K562 (cell line): ENCODE data around the gene CMIP. TPM values are rescaled to one million over a fixed set of nuclear protein-coding genes. Genes with fewer than 3 reads are reported as not detected.

Experiments used
- FOXA3 ChIP-seq, 2 experiments: fragments of 450-650 bp in 1 of 2; sonication (generic) in 1 of 2; formaldehyde crosslinking; IDR thresholded peaks in 1 of 2; conservative IDR thresholded peaks in 1 of 2; 2 replicates each; pipeline versions ENCODE4 v1.4.0 to v1.8.0; 2020 to 2022; ENCODE audit warnings: mild to moderate bottlenecking in 2 of 2, missing genetic modification reagents in 1 of 2
- JUND ChIP-seq, 2 experiments: IDR thresholded peaks; 2 replicates in 1 of 2; 3 replicates in 1 of 2; pipeline ENCODE4 v1.6.1; 2011; ENCODE audit warnings: borderline replicate concordance in 2 of 2, low read depth in 2 of 2, low read length in 2 of 2, improper control_type of control experiment in 1 of 2, missing biosample characterization in 1 of 2, missing genetic modification characterization in 1 of 2, missing genetic modification reagents in 1 of 2
- MTA1 ChIP-seq: fragments of 450-650 bp; IDR thresholded peaks from 2 replicates; pipeline ENCODE4 v1.6.1; 2017; ENCODE audit warnings: borderline replicate concordance
- REST ChIP-seq, 2 experiments: fragments of 450-650 bp; formaldehyde crosslinking in 1 of 2; IDR thresholded peaks; 2 replicates each; pipeline versions ENCODE4 v1.4.0 to v1.6.1; 2014 to 2020; ENCODE audit warnings: mild to moderate bottlenecking in 2 of 2, borderline replicate concordance in 1 of 2, low read depth in 1 of 2
- SPI1 ChIP-seq: IDR thresholded peaks from 2 replicates; pipeline ENCODE4 v1.6.1; 2011; ENCODE audit warnings: low read depth, low read length, control low read depth, borderline replicate concordance
- ZNF121 ChIP-seq: sonication (generic); formaldehyde crosslinking; conservative IDR thresholded peaks from 2 replicates; pipeline ENCODE4 v1.8.0; 2022; ENCODE audit warnings: missing genetic modification reagents
- polyA plus RNA-seq, 8 experiments: library from polyadenylated mRNA; depleted of rRNA in 4 of 8; stranded (reverse) in 5 of 8; unstranded in 3 of 8; fragments of >200 nt; fragmentation: Nextera tagmentation in 2 of 8; fragmentation: Illumina TruSeq in 1 of 8; extraction: Ambion mirVana in 2 of 8; extraction: Trizol in 1 of 8; gene quantifications; 2 replicates each; pipeline versions ENCODE4 v1.2.1 to v1.2.3, GENCODE V29; 2011 to 2014; ENCODE audit warnings: inconsistent platforms in 1 of 8, missing spikeins in 1 of 8
- total RNA-seq, 7 experiments: library from RNA; depleted of rRNA in 6 of 7; stranded (reverse); fragments of >200 nt in 6 of 7; fragmentation: Illumina TruSeq in 2 of 7; extraction: Trizol in 2 of 7; gene quantifications; 2 replicates each; pipeline versions ENCODE4 v1.2.1 to v1.2.3, GENCODE V29; 2011 to 2021; ENCODE audit warnings: low replicate concordance in 1 of 7
- TF ChIP-seq, protein P1 (sequence below), 2 experiments: fragments of 450-650 bp in 1 of 2; sonication (generic) in 1 of 2; formaldehyde crosslinking in 1 of 2; IDR thresholded peaks; 2 replicates each; pipeline versions ENCODE4 v1.7.1 to v1.9.0; 2016 to 2022; ENCODE audit warnings: inconsistent platforms in 1 of 2, mild to moderate bottlenecking in 1 of 2, missing genetic modification reagents in 1 of 2

The CMIP gene
- total and polyA plus RNA-seq, 9 of the 15 experiments (the other 6 are each of a cell fraction or from before 2014, with no cell fraction given): 0.94 to 82.5 (median 10.3) TPM

- 0 out of 2 replicates have a peak, but pooled peaks have one; percentile 10 for TF ChIP-seq REST (IDR thresholded peaks at IDR 0.05; ENCODE audit: borderline replicate concordance)
- no peak for TF ChIP-seq REST (CRISPR knock-in tag; IDR thresholded peaks at IDR 0.05; ENCODE audit: low read depth)
- no peak for TF ChIP-seq FOXA3 (CRISPR knock-in tag; conservative IDR thresholded peaks at IDR 0.05 in 1 of 2, IDR thresholded peaks at IDR 0.05 in 1 of 2)
- peak; percentile 22; the same call in 1 of the 2 replicates for TF ChIP-seq SPI1
- no peak for TF ChIP-seq MTA1
- no peak for TF ChIP-seq ZNF121 (CRISPR knock-in tag)
- TF ChIP-seq, protein P1, sequence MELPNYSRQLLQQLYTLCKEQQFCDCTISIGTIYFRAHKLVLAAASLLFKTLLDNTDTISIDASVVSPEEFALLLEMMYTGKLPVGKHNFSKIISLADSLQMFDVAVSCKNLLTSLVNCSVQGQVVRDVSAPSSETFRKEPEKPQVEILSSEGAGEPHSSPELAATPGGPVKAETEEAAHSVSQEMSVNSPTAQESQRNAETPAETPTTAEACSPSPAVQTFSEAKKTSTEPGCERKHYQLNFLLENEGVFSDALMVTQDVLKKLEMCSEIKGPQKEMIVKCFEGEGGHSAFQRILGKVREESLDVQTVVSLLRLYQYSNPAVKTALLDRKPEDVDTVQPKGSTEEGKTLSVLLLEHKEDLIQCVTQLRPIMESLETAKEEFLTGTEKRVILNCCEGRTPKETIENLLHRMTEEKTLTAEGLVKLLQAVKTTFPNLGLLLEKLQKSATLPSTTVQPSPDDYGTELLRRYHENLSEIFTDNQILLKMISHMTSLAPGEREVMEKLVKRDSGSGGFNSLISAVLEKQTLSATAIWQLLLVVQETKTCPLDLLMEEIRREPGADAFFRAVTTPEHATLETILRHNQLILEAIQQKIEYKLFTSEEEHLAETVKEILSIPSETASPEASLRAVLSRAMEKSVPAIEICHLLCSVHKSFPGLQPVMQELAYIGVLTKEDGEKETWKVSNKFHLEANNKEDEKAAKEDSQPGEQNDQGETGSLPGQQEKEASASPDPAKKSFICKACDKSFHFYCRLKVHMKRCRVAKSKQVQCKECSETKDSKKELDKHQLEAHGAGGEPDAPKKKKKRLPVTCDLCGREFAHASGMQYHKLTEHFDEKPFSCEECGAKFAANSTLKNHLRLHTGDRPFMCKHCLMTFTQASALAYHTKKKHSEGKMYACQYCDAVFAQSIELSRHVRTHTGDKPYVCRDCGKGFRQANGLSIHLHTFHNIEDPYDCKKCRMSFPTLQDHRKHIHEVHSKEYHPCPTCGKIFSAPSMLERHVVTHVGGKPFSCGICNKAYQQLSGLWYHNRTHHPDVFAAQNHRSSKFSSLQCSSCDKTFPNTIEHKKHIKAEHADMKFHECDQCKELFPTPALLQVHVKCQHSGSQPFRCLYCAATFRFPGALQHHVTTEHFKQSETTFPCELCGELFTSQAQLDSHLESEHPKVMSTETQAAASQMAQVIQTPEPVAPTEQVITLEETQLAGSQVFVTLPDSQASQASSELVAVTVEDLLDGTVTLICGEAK (IDR thresholded peaks at IDR 0.05): 0 out of 2 replicates have a peak, but pooled peaks have one; percentile 32
- TF ChIP-seq, protein P1 (CRISPR knock-in tag; IDR thresholded peaks at IDR 0.05): no peak
- no peak for TF ChIP-seq JUND (IDR thresholded peaks at IDR 0.05; ENCODE audit: borderline replicate concordance, low read depth, low read length)
- TF ChIP-seq JUND (tag; IDR thresholded peaks at IDR 0.05; ENCODE audit: borderline replicate concordance, low read depth, low read length): peak; percentile 36; the same call in 1 of the 3 replicates
- TF ChIP-seq, all 486 proteins: peak for 21
Measured at GRCh38 chr16:81551151-81551808, 106.7 kb downstream of the CMIP start (continued).
